ENCODE results near the gene AP1M1.

- TF ChIP-seq CTCF (IDR thresholded peaks at IDR 0.05; ENCODE audit: low read depth, low read length, poor library complexity, severe bottlenecking) (no peak), EZH2phosphoT487 (IDR thresholded peaks at IDR 0.05; ENCODE audit: borderline replicate concordance, low read length) (no peak)
Measured at GRCh38 chr19:16200038-16201010, 2.6 kb downstream of the AP1M1 start.
